Esophagus muscularis mucosa (tissue), 4 donors: ENCODE data around the gene RASGRF2. TPM values are rescaled to one million over a fixed set of nuclear protein-coding genes. Genes with fewer than 3 reads are reported as not detected.

Experiments
- DNase-seq: peaks from one replicate; pipeline ENCODE4 v3.0.0-alpha.2; 2017; ENCODE audit errors: extremely low spot score
- H3K27ac ChIP-seq, 4 donors: fragments of 200-600 bp; sonication (generic); replicated peaks in 1 of 4; 1 replicate in 3 of 4; 2 replicates in 1 of 4; pipeline ENCODE4 v1.5.1; 2016 to 2019; ENCODE audit warnings: mild to moderate bottlenecking in 1 of 4
- H3K27me3 ChIP-seq, 4 donors: fragments of 200-600 bp; sonication (generic); one replicate each; pipeline versions ENCODE4 v1.5.1 to v1.6.0; 2016 to 2019
- H3K36me3 ChIP-seq, 4 donors: fragments of 200-600 bp; sonication (generic); one replicate each; pipeline ENCODE4 v1.5.1; 2016 to 2019
- H3K4me1 ChIP-seq, 4 donors: fragments of 200-600 bp; sonication (generic); one replicate each; pipeline ENCODE4 v1.5.1; 2016 to 2019
- H3K4me3 ChIP-seq, 4 donors: fragments of 200-600 bp; sonication (generic); 1 replicate in 2 of 4; 2 replicates in 2 of 4; pipeline ENCODE4 v1.5.1; 2016 to 2019; ENCODE audit warnings: mild to moderate bottlenecking in 4 of 4, moderate library complexity in 1 of 4
- H3K9me3 ChIP-seq, 4 donors: fragments of 200-600 bp; sonication (generic); 1 replicate in 3 of 4; 2 replicates in 1 of 4; pipeline ENCODE4 v1.5.1; 2016 to 2019
- EP300 ChIP-seq: sonication (generic); formaldehyde crosslinking; IDR thresholded peaks from one replicate; pipeline ENCODE4 v1.6.1; 2017; ENCODE audit warnings: antibody characterized with exemption
- POLR2A ChIP-seq: fragments of 450-650 bp; IDR thresholded peaks from one replicate; pipeline ENCODE4 v1.6.1; 2017; ENCODE audit warnings: antibody characterized with exemption, moderate library complexity, mild to moderate bottlenecking, low read depth
- POLR2AphosphoS5 ChIP-seq, 2 donors: sonication (generic); formaldehyde crosslinking; IDR thresholded peaks; one replicate each; pipeline ENCODE4 v1.6.1; 2017; ENCODE audit warnings: antibody characterized with exemption in 2 of 2
- WGBS: methylation state at CpG from one replicate; pipeline ENCODE4 v1.1.5; 2018; 5-methylcytosine and 5-hydroxymethylcytosine counted together
- intact Hi-C: fragments of 100-400 bp; cut with DNase I; formaldehyde crosslinking; loops from one replicate; pipeline ENCODE4 v1.15.1; 2023
- total RNA-seq, 4 donors: library from RNA; depleted of rRNA; stranded (reverse); fragments of >200 nt; gene quantifications; one replicate each; pipeline versions ENCODE4 v1.1.0 to v1.2.1, GENCODE V29; 2016
- TF ChIP-seq, protein P1 (sequence below), 3 experiments: fragments of 200-600 bp in 2 of 3; fragments of 450-650 bp in 1 of 3; sonication (generic) in 2 of 3; IDR thresholded peaks; one replicate each; pipeline ENCODE4 v1.5.1; 2017 to 2019; ENCODE audit warnings: antibody characterized with exemption in 3 of 3, mild to moderate bottlenecking in 2 of 3, moderate library complexity in 1 of 3

The RASGRF2 gene
- total RNA-seq, 4 donors from 2014 or later, result 4.2 to 7.6 (median 5.9) TPM

DNA sequence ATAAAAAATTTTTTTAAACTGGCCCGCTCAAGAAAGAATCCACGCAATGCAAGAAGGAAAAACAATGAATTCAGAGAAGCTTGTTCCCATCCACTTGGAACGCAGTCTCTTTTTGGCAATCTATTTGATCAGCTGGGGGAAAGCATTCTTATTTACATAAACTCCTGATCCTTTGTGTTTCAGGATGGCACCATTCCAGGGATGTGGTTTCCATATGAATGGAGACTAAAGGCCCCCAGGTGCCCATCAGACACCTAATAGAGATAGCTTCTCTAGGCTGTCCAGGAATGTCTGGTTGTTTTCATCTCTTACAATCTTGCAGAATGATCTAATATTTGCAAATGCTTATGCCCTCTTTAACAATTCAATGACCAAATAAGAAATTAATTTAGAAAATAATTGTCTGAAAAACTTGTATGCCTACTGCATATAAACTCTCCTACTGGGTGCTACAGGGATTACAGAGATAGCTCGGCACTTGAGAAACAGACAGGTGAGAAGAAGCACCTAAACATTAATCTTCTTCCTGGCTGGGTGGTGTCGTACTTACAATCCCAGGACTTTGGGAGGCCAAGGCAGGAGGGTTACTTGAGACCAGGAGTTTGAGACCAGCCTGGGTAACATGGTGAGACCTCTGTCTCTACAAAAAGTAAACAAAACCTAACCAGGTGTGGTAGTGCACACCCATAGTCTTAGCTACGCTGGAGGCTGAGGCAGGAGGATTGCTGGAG, 3.0 kb upstream of the RASGRF2 start:
- 64% methylated on average over 6 of the region's 6 CpGs for WGBS
- Histone ChIP-seq H3K36me3 (no peaks in the 10 kb centered on the region), H3K4me1 (peaks cover 0 to 16% (median 8%) of the 10 kb centered on the region in 4 donors), H3K27me3 (peaks cover 0 to 75% (median 0%) of the 10 kb centered on the region in 4 donors), H3K4me3 (no peak overlapping the region), H3K9me3 (no peaks in the 10 kb centered on the region), H3K27ac (no peak overlapping the region)
- TF ChIP-seq EP300, result no peak
- no peak for TF ChIP-seq POLR2A
- TF ChIP-seq, protein P1, sequence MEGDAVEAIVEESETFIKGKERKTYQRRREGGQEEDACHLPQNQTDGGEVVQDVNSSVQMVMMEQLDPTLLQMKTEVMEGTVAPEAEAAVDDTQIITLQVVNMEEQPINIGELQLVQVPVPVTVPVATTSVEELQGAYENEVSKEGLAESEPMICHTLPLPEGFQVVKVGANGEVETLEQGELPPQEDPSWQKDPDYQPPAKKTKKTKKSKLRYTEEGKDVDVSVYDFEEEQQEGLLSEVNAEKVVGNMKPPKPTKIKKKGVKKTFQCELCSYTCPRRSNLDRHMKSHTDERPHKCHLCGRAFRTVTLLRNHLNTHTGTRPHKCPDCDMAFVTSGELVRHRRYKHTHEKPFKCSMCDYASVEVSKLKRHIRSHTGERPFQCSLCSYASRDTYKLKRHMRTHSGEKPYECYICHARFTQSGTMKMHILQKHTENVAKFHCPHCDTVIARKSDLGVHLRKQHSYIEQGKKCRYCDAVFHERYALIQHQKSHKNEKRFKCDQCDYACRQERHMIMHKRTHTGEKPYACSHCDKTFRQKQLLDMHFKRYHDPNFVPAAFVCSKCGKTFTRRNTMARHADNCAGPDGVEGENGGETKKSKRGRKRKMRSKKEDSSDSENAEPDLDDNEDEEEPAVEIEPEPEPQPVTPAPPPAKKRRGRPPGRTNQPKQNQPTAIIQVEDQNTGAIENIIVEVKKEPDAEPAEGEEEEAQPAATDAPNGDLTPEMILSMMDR (IDR thresholded peaks at IDR 0.05), result no peak
- no peak for TF ChIP-seq POLR2AphosphoS5 (IDR thresholded peaks at IDR 0.05)
- intact Hi-C loops, result no loop called here
- no peak for DNase-seq

DNA sequence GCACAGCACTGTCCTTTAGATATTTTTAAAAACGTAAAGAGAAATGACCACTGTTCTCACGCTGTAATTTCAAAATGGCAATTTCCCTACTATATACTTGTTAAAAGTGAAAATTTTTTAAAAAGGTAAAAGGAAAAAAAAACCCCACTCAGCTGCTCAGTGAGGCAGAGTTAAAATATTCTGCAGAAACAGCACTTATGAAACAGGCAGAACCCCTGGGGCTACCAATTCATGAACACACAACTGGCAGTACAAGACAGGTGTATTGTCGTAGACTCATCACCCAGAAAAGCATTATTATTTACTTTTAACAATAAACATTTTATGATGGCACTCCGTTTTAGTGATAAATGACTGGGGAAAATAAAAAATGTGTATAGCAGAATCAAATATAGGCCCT, 1.5 kb upstream of the RASGRF2 start:
- H3K4me3 ChIP-seq, result no peak overlapping the region
- no peaks in the 10 kb centered on the region for H3K36me3 ChIP-seq
- no peak for DNase-seq
- no peaks in the 10 kb centered on the region for H3K9me3 ChIP-seq
- no peak overlapping the region for H3K27ac ChIP-seq
- H3K4me1 ChIP-seq, result peaks cover 0 to 16% (median 8%) of the 10 kb centered on the region in 4 donors
- peaks cover 0 to 73% (median 0%) of the 10 kb centered on the region in 4 donors for H3K27me3 ChIP-seq
- intact Hi-C loops, result no loop called here
- 70% methylated on average over 4 of the region's 4 CpGs for WGBS
- no peak for TF ChIP-seq EP300
- TF ChIP-seq, protein P1 (IDR thresholded peaks at IDR 0.05), result no peak
- no peak for TF ChIP-seq POLR2A
- no peak for TF ChIP-seq POLR2AphosphoS5 (IDR thresholded peaks at IDR 0.05)

DNA sequence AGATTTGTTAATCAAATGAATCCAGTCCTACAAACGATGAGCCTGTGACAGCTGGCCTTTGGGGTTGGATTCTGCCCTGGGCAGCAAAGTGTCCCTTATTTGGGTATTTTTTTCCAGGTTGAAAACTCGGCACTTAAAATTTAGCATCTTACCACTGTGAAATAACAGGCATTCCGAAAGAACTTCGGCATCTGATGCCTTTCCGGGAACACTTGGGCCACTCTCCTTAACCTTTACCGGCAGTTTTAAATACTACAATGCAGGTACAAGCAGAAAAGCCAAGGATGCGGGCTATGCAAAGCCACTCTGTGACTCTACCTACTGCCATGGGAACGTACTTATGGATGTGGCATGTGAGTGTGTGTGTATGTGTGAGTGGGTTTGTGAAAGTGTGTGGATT, 1.0 kb upstream of the RASGRF2 start:
- no peak for DNase-seq
- Histone ChIP-seq H3K4me3 (no peak overlapping the region), H3K4me1 (peaks cover 0 to 16% (median 8%) of the 10 kb centered on the region in 4 donors), H3K27ac (no peak overlapping the region), H3K27me3 (peaks cover 0 to 71% (median 0%) of the 10 kb centered on the region in 4 donors), H3K36me3 (no peaks in the 10 kb centered on the region), H3K9me3 (no peaks in the 10 kb centered on the region)
- TF ChIP-seq POLR2AphosphoS5 (IDR thresholded peaks at IDR 0.05) (no peak), EP300 (no peak), POLR2A (no peak)
- intact Hi-C loops, result no loop called here
- 82% methylated on average over 8 of the region's 8 CpGs for WGBS

- H3K4me1 ChIP-seq, result peaks cover 0 to 16% (median 8%) of the 10 kb centered on the region in 4 donors
- H3K27ac ChIP-seq, result peak overlapping the region; percentile 61 to 74 (median 69)
- H3K9me3 ChIP-seq, result no peaks in the 10 kb centered on the region
- H3K4me3 ChIP-seq, result peak overlapping the region; percentile 49 to 65 (median 52)
- peaks cover 0 to 66% (median 0%) of the 10 kb centered on the region in 4 donors for H3K27me3 ChIP-seq
- H3K36me3 ChIP-seq, result no peaks in the 10 kb centered on the region
- WGBS, result 5% methylated on average over 17 of the region's 84 CpGs
- no peak for DNase-seq
- TF ChIP-seq POLR2AphosphoS5 (IDR thresholded peaks at IDR 0.05), result no peak
- TF ChIP-seq, protein P1 (IDR thresholded peaks at IDR 0.05), result peak in 1 of 3 experiments; percentile 8
- intact Hi-C loops, result no loop called here
Observed at GRCh38 chr5:80960531-80961375, 590 bp downstream of the RASGRF2 start.
